Subcutaneous adipose tissue (tissue), 4 donors: ENCODE data around the gene TAF11L12. TPM values are rescaled to one million over a fixed set of nuclear protein-coding genes. Genes with fewer than 3 reads are reported as not detected.
"Not testable (repeated sequence)": the region's sequence is repeated elsewhere in the genome, so short reads cannot be mapped to it uniquely, and the experiment has no call there.

Experiments used
- total RNA-seq, 4 donors: library from RNA; depleted of rRNA; stranded (reverse); fragments of >200 nt; gene quantifications; one replicate each; pipeline ENCODE4 v1.1.0, GENCODE V29; 2016
- TF ChIP-seq, protein P1 (sequence below): fragments of 450-650 bp; IDR thresholded peaks from one replicate; pipeline ENCODE4 v1.5.1; 2016; ENCODE audit warnings: low read depth, mild to moderate bottlenecking, control low read depth, antibody characterized with exemption, moderate library complexity

The TAF11L12 gene
- not detected for total RNA-seq

DNA sequence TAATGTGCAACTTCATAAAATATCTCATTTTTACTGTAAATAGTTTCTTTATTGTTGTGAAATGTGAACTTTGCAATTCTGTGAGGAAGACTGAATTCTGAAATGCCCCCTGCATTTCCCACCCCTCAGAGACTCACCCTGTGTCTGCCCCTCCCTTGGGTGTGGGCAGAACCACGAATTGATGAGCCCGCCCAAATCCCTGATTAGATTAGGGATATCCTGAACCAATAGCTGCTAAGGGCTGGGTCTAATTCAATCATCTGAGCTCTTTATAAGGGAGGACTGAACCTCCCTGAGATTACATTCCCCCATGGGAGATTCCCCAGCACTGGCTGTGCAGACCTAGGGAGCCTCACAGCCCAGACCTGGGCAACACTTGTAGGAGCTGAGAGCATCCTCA is at the start of gene TAF11L12:
Gene TAF11L12, plus strand, starts transcription at position 301 of the 400 bp plus-strand sequence.
- TF ChIP-seq, protein P1, sequence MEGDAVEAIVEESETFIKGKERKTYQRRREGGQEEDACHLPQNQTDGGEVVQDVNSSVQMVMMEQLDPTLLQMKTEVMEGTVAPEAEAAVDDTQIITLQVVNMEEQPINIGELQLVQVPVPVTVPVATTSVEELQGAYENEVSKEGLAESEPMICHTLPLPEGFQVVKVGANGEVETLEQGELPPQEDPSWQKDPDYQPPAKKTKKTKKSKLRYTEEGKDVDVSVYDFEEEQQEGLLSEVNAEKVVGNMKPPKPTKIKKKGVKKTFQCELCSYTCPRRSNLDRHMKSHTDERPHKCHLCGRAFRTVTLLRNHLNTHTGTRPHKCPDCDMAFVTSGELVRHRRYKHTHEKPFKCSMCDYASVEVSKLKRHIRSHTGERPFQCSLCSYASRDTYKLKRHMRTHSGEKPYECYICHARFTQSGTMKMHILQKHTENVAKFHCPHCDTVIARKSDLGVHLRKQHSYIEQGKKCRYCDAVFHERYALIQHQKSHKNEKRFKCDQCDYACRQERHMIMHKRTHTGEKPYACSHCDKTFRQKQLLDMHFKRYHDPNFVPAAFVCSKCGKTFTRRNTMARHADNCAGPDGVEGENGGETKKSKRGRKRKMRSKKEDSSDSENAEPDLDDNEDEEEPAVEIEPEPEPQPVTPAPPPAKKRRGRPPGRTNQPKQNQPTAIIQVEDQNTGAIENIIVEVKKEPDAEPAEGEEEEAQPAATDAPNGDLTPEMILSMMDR = not testable (repeated sequence)

DNA sequence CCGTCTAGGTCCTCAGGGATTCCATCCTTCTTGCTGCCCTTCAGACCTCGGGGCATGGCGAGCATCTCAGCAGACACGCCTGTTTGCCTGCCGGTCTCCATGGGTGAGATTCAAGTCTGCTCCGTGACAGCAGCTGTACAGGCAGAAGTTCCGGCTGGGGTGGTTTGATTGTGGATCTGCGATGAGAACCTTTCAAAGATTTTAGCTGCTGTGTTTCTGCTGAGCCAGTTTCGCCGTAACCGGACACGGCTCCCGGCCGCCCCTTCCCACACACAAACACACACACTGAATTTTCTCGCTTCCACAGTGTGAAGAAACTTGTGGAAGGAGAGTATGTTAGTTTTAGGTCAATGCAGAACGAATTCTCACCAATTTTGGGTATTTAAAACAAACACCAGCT is 24.5 kb upstream of the TAF11L12 start, which contains the start of gene TAF11L7:
Gene TAF11L7, minus strand, starts transcription at position 101 of the 400 bp plus-strand sequence.
- TF ChIP-seq, protein P1 = not testable (repeated sequence)

DNA sequence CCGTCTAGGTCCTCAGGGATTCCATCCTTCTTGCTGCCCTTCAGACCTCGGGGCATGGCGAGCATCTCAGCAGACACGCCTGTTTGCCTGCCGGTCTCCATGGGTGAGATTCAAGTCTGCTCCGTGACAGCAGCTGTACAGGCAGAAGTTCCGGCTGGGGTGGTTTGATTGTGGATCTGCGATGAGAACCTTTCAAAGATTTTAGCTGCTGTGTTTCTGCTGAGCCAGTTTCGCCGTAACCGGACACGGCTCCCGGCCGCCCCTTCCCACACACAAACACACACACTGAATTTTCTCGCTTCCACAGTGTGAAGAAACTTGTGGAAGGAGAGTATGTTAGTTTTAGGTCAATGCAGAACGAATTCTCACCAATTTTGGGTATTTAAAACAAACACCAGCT is 19.3 kb upstream of the TAF11L12 start, which contains the start of gene TAF11L8:
Gene TAF11L8, minus strand, starts transcription at position 101 of the 400 bp plus-strand sequence.
- TF ChIP-seq, protein P1 = not testable (repeated sequence)

DNA sequence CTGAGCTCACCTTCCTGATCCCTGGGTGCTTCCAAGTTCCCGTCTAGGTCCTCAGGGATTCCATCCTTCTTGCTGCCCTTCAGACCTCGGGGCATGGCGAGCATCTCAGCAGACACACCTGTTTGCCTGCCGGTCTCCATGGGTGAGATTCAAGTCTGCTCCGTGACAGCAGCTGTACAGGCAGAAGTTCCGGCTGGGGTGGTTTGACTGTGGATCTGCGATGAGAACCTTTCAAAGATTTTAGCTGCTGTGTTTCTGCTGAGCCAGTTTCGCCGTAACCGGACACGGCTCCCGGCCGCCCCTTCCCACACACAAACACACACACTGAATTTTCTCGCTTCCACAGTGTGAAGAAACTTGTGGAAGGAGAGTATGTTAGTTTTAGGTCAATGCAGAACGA is 15.9 kb upstream of the TAF11L12 start, which contains the start of gene TAF11L9:
Gene TAF11L9, minus strand, starts transcription at position 140 of the 400 bp plus-strand sequence.
- TF ChIP-seq, protein P1 = not testable (repeated sequence)

DNA sequence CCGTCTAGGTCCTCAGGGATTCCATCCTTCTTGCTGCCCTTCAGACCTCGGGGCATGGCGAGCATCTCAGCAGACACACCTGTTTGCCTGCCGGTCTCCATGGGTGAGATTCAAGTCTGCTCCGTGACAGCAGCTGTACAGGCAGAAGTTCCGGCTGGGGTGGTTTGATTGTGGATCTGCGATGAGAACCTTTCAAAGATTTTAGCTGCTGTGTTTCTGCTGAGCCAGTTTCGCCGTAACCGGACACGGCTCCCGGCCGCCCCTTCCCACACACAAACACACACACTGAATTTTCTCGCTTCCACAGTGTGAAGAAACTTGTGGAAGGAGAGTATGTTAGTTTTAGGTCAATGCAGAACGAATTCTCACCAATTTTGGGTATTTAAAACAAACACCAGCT is 12.5 kb upstream of the TAF11L12 start, which contains the start of gene TAF11L10:
Gene TAF11L10, minus strand, starts transcription at position 101 of the 400 bp plus-strand sequence.
- TF ChIP-seq, protein P1 = not testable (repeated sequence)

DNA sequence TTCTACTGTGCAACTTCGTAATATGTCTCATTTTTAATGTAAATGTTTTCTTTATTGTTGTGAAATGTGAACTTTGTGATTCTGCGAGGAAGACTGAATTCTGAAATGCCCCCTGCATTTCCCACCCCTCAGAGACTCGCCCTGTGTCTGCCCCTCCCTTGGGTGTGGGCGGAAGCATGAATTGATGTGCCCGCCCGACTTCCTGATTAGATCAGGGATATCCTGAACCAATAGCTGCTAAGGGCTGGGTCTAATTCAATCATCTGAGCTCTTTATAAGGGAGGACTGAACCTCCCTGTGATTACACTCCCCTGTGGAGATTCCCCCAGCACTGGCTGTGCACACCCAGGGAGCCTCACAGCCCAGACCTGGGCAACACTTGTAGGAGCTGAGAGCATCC is 6.3 kb upstream of the TAF11L12 start, which contains the start of gene TAF11L11:
Gene TAF11L11, plus strand, starts transcription at position 304 of the 400 bp plus-strand sequence.
- TF ChIP-seq, protein P1 = not testable (repeated sequence)

DNA sequence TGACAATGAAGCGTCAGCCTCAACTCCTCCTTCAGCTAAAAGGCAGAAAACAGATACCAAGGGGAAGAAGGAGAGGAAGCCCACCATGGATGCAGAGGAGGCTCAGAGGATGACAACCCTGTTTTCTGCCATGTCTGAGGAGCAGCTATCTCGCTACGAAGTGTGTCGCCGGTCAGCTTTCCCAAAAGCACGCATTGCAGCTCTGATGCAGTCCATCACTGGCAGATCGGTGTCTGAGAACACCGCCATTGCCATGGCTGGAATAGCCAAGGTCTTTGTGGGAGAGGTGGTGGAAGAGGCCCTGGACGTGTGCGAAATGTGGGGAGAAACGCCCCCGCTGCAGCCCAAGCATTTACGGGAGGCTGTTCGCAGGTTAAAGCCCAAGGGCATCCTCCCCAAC is 5.2 kb upstream of the TAF11L12 start:
- TF ChIP-seq, protein P1 = no peak
